Tibial artery (tissue), 4 donors: Measurements from ENCODE around the gene BICDL2.
A peak's percentile ranks its signal among the peaks of the same experiment; 100 is the strongest.

ENCODE experiments used
- DNase-seq, 2 donors: peaks; one replicate each; pipeline ENCODE4 v3.0.0-alpha.2; 2019
- H3K27ac ChIP-seq, 2 donors: fragments of 200-600 bp; sonication (generic) in 1 of 2; 1 replicate in 1 of 2; 2 replicates in 1 of 2; pipeline ENCODE4 v1.5.1; 2018 to 2019; ENCODE audit warnings: mild to moderate bottlenecking in 1 of 2
- H3K27me3 ChIP-seq, 2 donors: fragments of 200-600 bp; sonication (generic) in 1 of 2; one replicate each; pipeline versions ENCODE4 v1.5.1 to v1.6.0; 2016 to 2019
- H3K36me3 ChIP-seq, 3 donors: fragments of 200-600 bp; sonication (generic) in 2 of 3; one replicate each; pipeline ENCODE4 v1.5.1; 2016 to 2019; ENCODE audit warnings: mild to moderate bottlenecking in 2 of 3
- H3K4me1 ChIP-seq, 4 donors: fragments of 200-600 bp; sonication (generic) in 2 of 4; 1 replicate in 3 of 4; 2 replicates in 1 of 4; pipeline ENCODE4 v1.5.1; 2016 to 2019
- H3K4me3 ChIP-seq, 2 donors: fragments of 200-600 bp; sonication (generic) in 1 of 2; 1 replicate in 1 of 2; 2 replicates in 1 of 2; pipeline ENCODE4 v1.5.1; 2018 to 2019; ENCODE audit warnings: mild to moderate bottlenecking in 2 of 2
- H3K9me3 ChIP-seq, 3 donors: fragments of 200-600 bp; sonication (generic) in 1 of 3; one replicate each; pipeline ENCODE4 v1.5.1; 2016 to 2019
- intact Hi-C: fragments of 100-400 bp; cut with DNase I; formaldehyde crosslinking; loops from one replicate; pipeline ENCODE4 v1.15.0; 2023; ENCODE audit warnings: low total_unique reads
- TF ChIP-seq, protein P1 (sequence below), 2 experiments: fragments of 200-600 bp in 1 of 2; fragments of 450-650 bp in 1 of 2; IDR thresholded peaks; one replicate each; pipeline ENCODE4 v1.5.1; 2017 to 2019; ENCODE audit warnings: antibody characterized with exemption in 2 of 2, mild to moderate bottlenecking in 1 of 2, moderate library complexity in 1 of 2

BICDL2 gene

DNA sequence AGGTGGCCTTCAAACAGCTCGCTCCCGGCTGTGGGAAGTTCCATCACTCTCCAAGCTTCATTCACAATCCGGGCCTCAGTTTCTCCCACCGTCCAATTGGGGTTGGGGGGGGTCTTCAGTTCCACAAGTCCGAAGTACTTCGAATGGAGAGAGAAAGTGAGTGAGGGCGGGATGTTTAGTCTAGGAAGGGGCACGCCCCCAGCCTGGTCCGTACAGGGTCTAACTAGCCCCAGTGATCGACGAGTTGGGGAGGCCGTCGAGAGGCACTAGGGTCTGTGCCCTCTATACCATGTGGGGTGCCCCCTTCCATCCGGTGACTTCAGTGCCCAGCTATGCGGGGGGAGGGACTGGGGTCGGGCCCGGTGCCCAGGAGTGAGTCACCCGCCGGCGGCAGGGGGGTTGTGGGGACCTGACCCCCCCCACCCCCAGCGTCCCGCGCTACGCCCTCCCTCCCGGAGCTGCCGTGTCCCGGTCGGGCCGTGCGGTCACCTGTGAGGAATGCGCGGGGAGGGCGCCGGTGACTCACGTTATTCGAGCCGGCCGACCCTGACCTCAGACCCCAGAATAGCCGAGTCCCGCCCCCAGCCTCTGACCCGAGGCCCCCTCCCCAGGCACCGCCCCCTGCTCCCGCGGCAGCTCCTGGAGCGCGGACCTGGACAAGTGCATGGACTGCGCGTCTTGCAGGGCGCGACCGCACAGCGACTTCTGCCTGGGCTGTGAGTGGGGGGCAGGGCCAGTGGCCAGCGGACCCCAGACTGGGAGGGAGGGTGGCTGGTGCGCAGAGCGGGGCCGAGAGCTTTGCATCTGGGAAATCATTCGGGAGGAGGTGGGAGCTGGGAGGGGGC lies 15.9 kb downstream of the BICDL2 start:
- peaks cover 0 to 24% of the 10 kb centered on the region in 2 donors for H3K27me3 ChIP-seq
- H3K36me3 ChIP-seq, result peaks cover 0 to 5% (median 2%) of the 10 kb centered on the region in 3 donors
- H3K4me3 ChIP-seq, result peak overlapping the region; percentile 73 to 88
- no peaks in the 10 kb centered on the region for H3K9me3 ChIP-seq
- H3K27ac ChIP-seq, result peak overlapping the region; percentile 95 to 96
- peak; percentile 63 to 92 for DNase-seq
- intact Hi-C loops, result no loop called here
- peaks cover 0 to 58% (median 40%) of the 10 kb centered on the region in 4 donors for H3K4me1 ChIP-seq
- TF ChIP-seq, protein P1, sequence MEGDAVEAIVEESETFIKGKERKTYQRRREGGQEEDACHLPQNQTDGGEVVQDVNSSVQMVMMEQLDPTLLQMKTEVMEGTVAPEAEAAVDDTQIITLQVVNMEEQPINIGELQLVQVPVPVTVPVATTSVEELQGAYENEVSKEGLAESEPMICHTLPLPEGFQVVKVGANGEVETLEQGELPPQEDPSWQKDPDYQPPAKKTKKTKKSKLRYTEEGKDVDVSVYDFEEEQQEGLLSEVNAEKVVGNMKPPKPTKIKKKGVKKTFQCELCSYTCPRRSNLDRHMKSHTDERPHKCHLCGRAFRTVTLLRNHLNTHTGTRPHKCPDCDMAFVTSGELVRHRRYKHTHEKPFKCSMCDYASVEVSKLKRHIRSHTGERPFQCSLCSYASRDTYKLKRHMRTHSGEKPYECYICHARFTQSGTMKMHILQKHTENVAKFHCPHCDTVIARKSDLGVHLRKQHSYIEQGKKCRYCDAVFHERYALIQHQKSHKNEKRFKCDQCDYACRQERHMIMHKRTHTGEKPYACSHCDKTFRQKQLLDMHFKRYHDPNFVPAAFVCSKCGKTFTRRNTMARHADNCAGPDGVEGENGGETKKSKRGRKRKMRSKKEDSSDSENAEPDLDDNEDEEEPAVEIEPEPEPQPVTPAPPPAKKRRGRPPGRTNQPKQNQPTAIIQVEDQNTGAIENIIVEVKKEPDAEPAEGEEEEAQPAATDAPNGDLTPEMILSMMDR (IDR thresholded peaks at IDR 0.05), result peak in 1 of 2 experiments; percentile 3

- H3K4me3 ChIP-seq, result peak within 1 kb of the TSS; percentile 73 to 88
- intact Hi-C loops, result no loop called here
- TF ChIP-seq, protein P1 (IDR thresholded peaks at IDR 0.05), result peak in 1 of 2 experiments; percentile 13
- H3K27ac ChIP-seq, result peak within 1 kb of the TSS; percentile 95 to 96
- H3K27me3 ChIP-seq, result peaks cover 0 to 24% of the 10 kb centered on the region in 2 donors
- H3K36me3 ChIP-seq, result no peaks in the 10 kb centered on the region
- no peaks in the 10 kb centered on the region for H3K9me3 ChIP-seq
- DNase-seq, result peak; percentile 70 to 88
- peaks cover 0 to 56% (median 40%) of the 10 kb centered on the region in 4 donors for H3K4me1 ChIP-seq
Measured at GRCh38 chr16:3020247-3020603, 16.5 kb downstream of the BICDL2 start, which contains the start of gene TNFRSF12A. TSS of gene TNFRSF12A (plus strand) at chr16:3020368. CDS start at chr16:3020398, 30 bp downstream.

GRCh38 chr16:3019594-3020246 lies 17.0 kb downstream of the BICDL2 start:
- Histone ChIP-seq H3K9me3 (no peaks in the 10 kb centered on the region), H3K27me3 (peaks cover 0 to 24% of the 10 kb centered on the region in 2 donors), H3K4me1 (peaks cover 0 to 52% (median 37%) of the 10 kb centered on the region in 4 donors), H3K27ac (peak overlapping the region in 1 of 2 donors; percentile 96), H3K4me3 (peak overlapping the region; percentile 73 to 88), H3K36me3 (no peaks in the 10 kb centered on the region)
- TF ChIP-seq, protein P1 (IDR thresholded peaks at IDR 0.05), result no peak
- intact Hi-C loops, result no loop called here
- no peak for DNase-seq

DNA sequence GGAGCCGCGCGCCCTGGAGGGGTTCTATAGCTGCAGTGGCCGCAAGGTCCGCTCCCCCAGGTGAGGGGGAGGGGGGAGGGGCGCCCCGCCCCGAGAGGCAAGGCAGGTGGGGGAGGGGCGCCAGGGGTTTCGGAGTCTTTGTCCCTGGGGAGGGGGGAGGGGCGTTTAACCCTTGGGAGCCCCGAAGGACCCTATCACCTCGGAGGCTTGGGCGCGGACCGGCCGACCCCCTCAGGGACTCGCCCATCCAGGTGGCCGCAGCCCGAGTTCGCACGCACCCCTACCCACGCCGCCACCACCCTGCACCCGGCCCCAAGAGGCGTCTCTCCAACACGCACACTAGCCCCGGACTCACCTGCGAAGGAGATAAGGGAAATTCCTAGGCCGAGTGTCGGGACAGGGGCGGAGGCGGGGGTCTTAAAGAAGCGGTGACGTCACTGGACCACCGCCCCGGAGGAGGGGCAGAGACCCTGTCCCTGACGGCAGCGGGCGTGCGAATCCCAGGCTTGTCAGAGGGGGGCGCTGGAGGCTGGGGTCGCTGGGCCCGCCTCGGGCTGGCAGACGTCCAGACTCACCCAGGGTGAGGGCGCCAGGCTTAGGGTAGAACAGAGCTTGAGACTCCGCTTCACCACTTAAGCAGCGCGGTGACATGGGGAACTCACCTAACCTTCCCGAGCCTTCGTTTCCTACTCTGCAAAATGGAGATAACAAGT lies 18.8 kb downstream of the BICDL2 start, which contains the start of gene CLDN6:
CLDN6 (minus strand) TSS at position 390 of the 713 bp plus-strand sequence. CDS start 2,162 bp downstream, outside the sequence.
- H3K27ac ChIP-seq, result no peak within 1 kb of the TSS
- no peaks in the 10 kb centered on the region for H3K9me3 ChIP-seq
- no peak for DNase-seq
- H3K27me3 ChIP-seq, result peaks cover 0 to 39% of the 10 kb centered on the region in 2 donors
- H3K4me1 ChIP-seq, result peaks cover 0 to 42% (median 28%) of the 10 kb centered on the region in 4 donors
- H3K36me3 ChIP-seq, result no peaks in the 10 kb centered on the region
- intact Hi-C loops, result no loop called here
- TF ChIP-seq, protein P1 (IDR thresholded peaks at IDR 0.05), result no peak
- no peak within 1 kb of the TSS for H3K4me3 ChIP-seq

DNA sequence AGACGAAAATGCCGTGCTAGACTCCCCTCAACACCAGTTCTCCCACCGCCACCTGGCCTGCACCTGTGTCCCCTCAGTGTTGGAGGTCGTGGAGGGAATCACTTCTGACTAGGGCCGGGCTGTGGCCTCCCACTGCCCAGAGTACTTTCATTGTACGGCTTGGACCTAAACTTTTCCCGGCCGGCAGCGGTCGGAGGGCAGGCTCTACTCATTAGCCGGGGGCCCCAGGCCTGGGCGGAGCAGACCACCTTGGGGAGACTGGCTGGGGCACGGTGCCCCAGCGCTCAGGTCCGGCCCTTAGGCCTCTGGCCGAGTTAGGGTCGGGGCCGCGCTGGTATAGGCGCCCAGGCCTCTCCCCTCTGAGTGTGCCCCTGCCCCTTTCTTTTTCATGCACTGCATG lies 19.4 kb downstream of the BICDL2 start:
- DNase-seq, result no peak
- TF ChIP-seq, protein P1 (IDR thresholded peaks at IDR 0.05), result no peak
- H3K27ac ChIP-seq, result no peak overlapping the region
- no peaks in the 10 kb centered on the region for H3K9me3 ChIP-seq
- no peaks in the 10 kb centered on the region for H3K36me3 ChIP-seq
- H3K4me1 ChIP-seq, result peaks cover 0 to 36% (median 22%) of the 10 kb centered on the region in 4 donors
- intact Hi-C loops, result no loop called here
- H3K27me3 ChIP-seq, result peaks cover 1 to 45% of the 10 kb centered on the region in 2 donors
- no peak overlapping the region for H3K4me3 ChIP-seq
